OCI-LY7 (cell line): ENCODE results near the gene SIGLEC1. TPM values are rescaled to one million over a fixed set of nuclear protein-coding genes. Genes with fewer than 3 reads are reported as not detected.

Source experiments
- BruUV-seq: library from RNA; stranded (reverse); fragments of 400-500 nt; replicated peaks from 2 replicates; lab custom pipeline; 2021; lab: Mats Ljungman, UMichigan
- CTCF ChIA-PET: fragments of 300-600 bp; sonication (Branson Sonifier 250); formaldehyde crosslinking; loops from one replicate; lab custom pipeline; 2022; ENCODE audit warnings: antibody characterized with exemption; ENCODE audit not compliant: unreplicated experiment; lab: Charles Lee
- POLR2A ChIA-PET: fragments of 300-600 bp; sonication (Branson Sonifier 250); formaldehyde crosslinking; loops from one replicate; lab custom pipeline; 2022; ENCODE audit warnings: antibody characterized with exemption; lab: Charles Lee
- DNase-seq: peaks from one replicate; pipeline ENCODE4 v3.0.0-alpha.2; 2015; ENCODE audit warnings: low spot score
- H2AFZ ChIP-seq: fragments of 200-600 bp; sonication (generic), shearing (Covaris generic); 2 replicates; pipeline ENCODE4 v1.6.1; 2014; ENCODE audit warnings: mild to moderate bottlenecking, antibody characterized with exemption, low read length, moderate library complexity
- H3K27ac ChIP-seq: fragments of 200-600 bp; sonication (generic); 2 replicates; pipeline ENCODE4 v1.5.1; 2014; ENCODE audit warnings: mixed run types, low read depth, mild to moderate bottlenecking, moderate library complexity, low read length, inconsistent platforms; ENCODE audit not compliant: poor library complexity, severe bottlenecking
- H3K36me3 ChIP-seq: fragments of 200-600 bp; sonication (generic); 2 replicates; pipeline ENCODE4 v1.6.1; 2014; ENCODE audit warnings: mild to moderate bottlenecking, antibody characterized with exemption, low read length, moderate library complexity, mixed read lengths; ENCODE audit not compliant: insufficient read depth
- H3K4me1 ChIP-seq: fragments of 200-600 bp; sonication (generic); 2 replicates; pipeline ENCODE4 v1.5.1; 2014; ENCODE audit warnings: mild to moderate bottlenecking, low read length; ENCODE audit not compliant: insufficient read depth, poor library complexity, severe bottlenecking
- H3K4me2 ChIP-seq: fragments of 200-600 bp; sonication (generic); 2 replicates; pipeline ENCODE4 v1.6.1; 2014; ENCODE audit warnings: mild to moderate bottlenecking, low read length
- H3K4me3 ChIP-seq: fragments of 200-600 bp; sonication (generic); 2 replicates; pipeline ENCODE4 v1.5.1; 2014; ENCODE audit warnings: mild to moderate bottlenecking, low read depth, low read length; ENCODE audit not compliant: poor library complexity, severe bottlenecking
- H3K79me2 ChIP-seq: fragments of 200-600 bp; sonication (generic); 2 replicates; pipeline ENCODE4 v1.6.1; 2016; ENCODE audit warnings: low read depth, mild to moderate bottlenecking, low read length, moderate library complexity, mixed read lengths; ENCODE audit not compliant: insufficient read depth
- H3K9me2 ChIP-seq: fragments of 200-600 bp; sonication (generic); 2 replicates; pipeline ENCODE4 v1.6.1; 2016; ENCODE audit warnings: mild to moderate bottlenecking, low read length, mixed read lengths; ENCODE audit not compliant: insufficient read depth
- H3K9me3 ChIP-seq: fragments of 200-600 bp; sonication (generic); 2 replicates; pipeline ENCODE4 v1.6.1; 2014; ENCODE audit warnings: mild to moderate bottlenecking, mixed run types, low read length, mixed read lengths
- H4K20me1 ChIP-seq: fragments of 200-600 bp; sonication (generic); 2 replicates; pipeline ENCODE4 v1.6.1; 2014; ENCODE audit warnings: mild to moderate bottlenecking, antibody characterized with exemption, low read length, moderate library complexity, mixed read lengths; ENCODE audit not compliant: insufficient read depth
- CTCF ChIP-seq: fragments of 200-600 bp; sonication (generic); conservative IDR thresholded peaks from 2 replicates; pipeline ENCODE4 v1.5.1; 2014; ENCODE audit warnings: mild to moderate bottlenecking, antibody characterized with exemption, low read length, moderate library complexity, mixed read lengths
- EZH2phosphoT487 ChIP-seq: fragments of 200-600 bp; sonication (generic); IDR thresholded peaks from 2 replicates; pipeline ENCODE4 v1.6.1; 2018; ENCODE audit warnings: low read depth, borderline replicate concordance, mild to moderate bottlenecking, mixed run types, antibody characterized with exemption, low read length, moderate library complexity, mixed read lengths
- intact Hi-C: fragments of 100-400 bp; cut with micrococcal nuclease; formaldehyde crosslinking; loops from one replicate; pipeline ENCODE4 v1.10.0; 2022; ENCODE audit not compliant: unreplicated experiment
- total RNA-seq, 2 experiments: library from RNA; depleted of rRNA in 1 of 2; stranded (reverse); fragments of >200 nt in 1 of 2; shearing (Covaris generic) in 1 of 2; gene quantifications; 2 replicates each; pipeline ENCODE4 v1.2.3, GENCODE V29; 2014 to 2022

Gene SIGLEC1
- total RNA-seq, 2 experiments from 2014 or later = 0.11 TPM; not detected in 1

GRCh38 chr20:3670945-3671344 is 41.5 kb downstream of the SIGLEC1 start:
- H4K20me1 ChIP-seq = no peaks in the 10 kb centered on the region
- no peak overlapping the region for H3K4me2 ChIP-seq
- H3K9me2 ChIP-seq = no peaks in the 10 kb centered on the region
- no peak for TF ChIP-seq CTCF
- no peak for TF ChIP-seq EZH2phosphoT487
- no peak for DNase-seq
- BruUV-seq = no TSS peak
- no peaks in the 10 kb centered on the region for H3K9me3 ChIP-seq
- H3K4me1 ChIP-seq = no peaks in the 10 kb centered on the region
- no peaks in the 10 kb centered on the region for H3K79me2 ChIP-seq
- ChIA-PET CTCF (no interaction called here), POLR2A (no interaction called here)
- intact Hi-C loops = no loop called here
- H3K27ac ChIP-seq = no peak overlapping the region
- no peak overlapping the region for H3K4me3 ChIP-seq
- no peaks in the 10 kb centered on the region for H3K36me3 ChIP-seq
- H2AFZ ChIP-seq = no peak overlapping the region

GRCh38 chr20:3670511-3670910 is 41.9 kb downstream of the SIGLEC1 start:
- ChIA-PET CTCF (no interaction called here), POLR2A (no interaction called here)
- Histone ChIP-seq H3K79me2 (no peaks in the 10 kb centered on the region), H3K4me1 (no peaks in the 10 kb centered on the region), H3K9me2 (no peaks in the 10 kb centered on the region), H3K4me2 (no peak overlapping the region), H3K27ac (no peak overlapping the region), H4K20me1 (no peaks in the 10 kb centered on the region), H2AFZ (no peak overlapping the region), H3K36me3 (no peaks in the 10 kb centered on the region), H3K9me3 (no peaks in the 10 kb centered on the region), H3K4me3 (no peak overlapping the region)
- BruUV-seq = no TSS peak
- intact Hi-C loops = no loop called here
- no peak for DNase-seq
- TF ChIP-seq CTCF = no peak
- no peak for TF ChIP-seq EZH2phosphoT487

- no peak overlapping the region for H3K4me2 ChIP-seq
- H2AFZ ChIP-seq = no peak overlapping the region
- no peak overlapping the region for H3K27ac ChIP-seq
- TF ChIP-seq CTCF (no peak), EZH2phosphoT487 (no peak)
- no peaks in the 10 kb centered on the region for H3K9me3 ChIP-seq
- no peaks in the 10 kb centered on the region for H3K9me2 ChIP-seq
- no peak for DNase-seq
- H4K20me1 ChIP-seq = no peaks in the 10 kb centered on the region
- H3K79me2 ChIP-seq = no peaks in the 10 kb centered on the region
- ChIA-PET POLR2A (no interaction called here), CTCF (no interaction called here)
- no TSS peak for BruUV-seq
- H3K4me3 ChIP-seq = no peak overlapping the region
- no peaks in the 10 kb centered on the region for H3K36me3 ChIP-seq
- intact Hi-C loops = no loop called here
- H3K4me1 ChIP-seq = no peaks in the 10 kb centered on the region
Observed at GRCh38 chr20:3669710-3670367, 42.6 kb downstream of the SIGLEC1 start.
